AG09309 (cell line): ENCODE results near the gene ESAM.

Experiments
- DNase-seq: peaks from one replicate; pipeline ENCODE4 v3.0.0-alpha.2; 2010; ENCODE audit warnings: low read depth
- H3K4me3 ChIP-seq: 2 replicates; pipeline ENCODE4 v1.5.1; 2011; ENCODE audit warnings: mild to moderate bottlenecking, low read depth, low read length, moderate library complexity; ENCODE audit not compliant: control insufficient read depth
- CTCF ChIP-seq: IDR thresholded peaks from 2 replicates; pipeline ENCODE4 v1.5.1; 2011; ENCODE audit warnings: mild to moderate bottlenecking, low read depth, low read length, inconsistent platforms; ENCODE audit not compliant: insufficient read depth, control insufficient read depth; ENCODE audit errors: missing control alignments

The ESAM gene

GRCh38 chr11:124762105-124762623, at the start of gene ESAM:
ESAM (minus strand) TSS chr11:124762290; CDS start chr11:124762154, 136 bp downstream.
- H3K4me3 ChIP-seq: peak within 1 kb of the TSS; percentile 47
- no peak for DNase-seq
- TF ChIP-seq CTCF: no peak

GRCh38 chr11:124811399-124812125, 49.5 kb upstream of the ESAM start:
- H3K4me3 ChIP-seq: no peak overlapping the region
- DNase-seq: no peak
- no peak for TF ChIP-seq CTCF

GRCh38 chr11:124807660-124808270, 45.7 kb upstream of the ESAM start:
- no peak overlapping the region for H3K4me3 ChIP-seq
- TF ChIP-seq CTCF: no peak
- DNase-seq: no peak

GRCh38 chr11:124807201-124807600, 45.1 kb upstream of the ESAM start:
- no peak overlapping the region for H3K4me3 ChIP-seq
- DNase-seq: no peak
- TF ChIP-seq CTCF: no peak

GRCh38 chr11:124804884-124805283, 42.8 kb upstream of the ESAM start:
- DNase-seq: no peak
- no peak for TF ChIP-seq CTCF
- H3K4me3 ChIP-seq: no peak overlapping the region

GRCh38 chr11:124801636-124802312, 39.7 kb upstream of the ESAM start:
- no peak for TF ChIP-seq CTCF
- no peak for DNase-seq
- no peak overlapping the region for H3K4me3 ChIP-seq
